Measurements from ENCODE around the gene COL4A2.

Gene COL4A2

GRCh38 chr13:110336108-110336507 is 29.0 kb downstream of the COL4A2 start:
- Histone ChIP-seq H3K4me3 (ENCODE audit: insufficient read length, low read depth) (no peak overlapping the region), H3K9ac (ENCODE audit: insufficient read length, low read depth) (no peak overlapping the region), H3K9me3 (ENCODE audit: insufficient read depth, low read length) (no peaks in the 10 kb centered on the region; the same call in 1 of the 2 replicates), H3K36me3 (ENCODE audit: insufficient read depth, insufficient read length, low read length) (peaks cover 15% of the 10 kb centered on the region), H3K27me3 (ENCODE audit: insufficient read depth, insufficient read length) (no peaks in the 10 kb centered on the region), H3K4me1 (ENCODE audit: insufficient read depth, insufficient read length) (peaks cover 3% of the 10 kb centered on the region)
- DNase-seq (ENCODE audit: low read depth, low spot score): no peak
- TF ChIP-seq YY1 (IDR thresholded peaks at IDR 0.05; ENCODE audit: insufficient read depth, insufficient read length) (no peak), SUZ12 (IDR thresholded peaks at IDR 0.05; ENCODE audit: extremely low read depth, insufficient read depth, insufficient read length) (no peak), ZNF274 (IDR thresholded peaks at IDR 0.05; ENCODE audit: low read depth, low read length) (no peak)

- Histone ChIP-seq H3K9me3 (ENCODE audit: insufficient read depth, low read length) (no peaks in the 10 kb centered on the region; the same call in 1 of the 2 replicates), H3K4me3 (ENCODE audit: insufficient read length, low read depth) (no peak overlapping the region), H3K36me3 (ENCODE audit: insufficient read depth, insufficient read length, low read length) (peaks cover 16% of the 10 kb centered on the region), H3K9ac (ENCODE audit: insufficient read length, low read depth) (no peak overlapping the region), H3K4me1 (ENCODE audit: insufficient read depth, insufficient read length) (peaks cover 5% of the 10 kb centered on the region), H3K27me3 (ENCODE audit: insufficient read depth, insufficient read length) (no peaks in the 10 kb centered on the region)
- TF ChIP-seq SUZ12 (IDR thresholded peaks at IDR 0.05; ENCODE audit: extremely low read depth, insufficient read depth, insufficient read length) (no peak), ZNF274 (IDR thresholded peaks at IDR 0.05; ENCODE audit: low read depth, low read length) (no peak), YY1 (IDR thresholded peaks at IDR 0.05; ENCODE audit: insufficient read depth, insufficient read length) (no peak)
- no peak for DNase-seq (ENCODE audit: low read depth, low spot score)
Measured at GRCh38 chr13:110336681-110337080, 29.6 kb downstream of the COL4A2 start.

GRCh38 chr13:110337247-110337646 is 30.2 kb downstream of the COL4A2 start:
- H3K4me3 ChIP-seq (ENCODE audit: insufficient read length, low read depth): no peak overlapping the region
- H3K27me3 ChIP-seq (ENCODE audit: insufficient read depth, insufficient read length): no peaks in the 10 kb centered on the region
- no peak for DNase-seq (ENCODE audit: low read depth, low spot score)
- peaks cover 16% of the 10 kb centered on the region for H3K36me3 ChIP-seq (ENCODE audit: insufficient read depth, insufficient read length, low read length)
- TF ChIP-seq YY1 (IDR thresholded peaks at IDR 0.05; ENCODE audit: insufficient read depth, insufficient read length) (no peak), ZNF274 (IDR thresholded peaks at IDR 0.05; ENCODE audit: low read depth, low read length) (no peak), SUZ12 (IDR thresholded peaks at IDR 0.05; ENCODE audit: extremely low read depth, insufficient read depth, insufficient read length) (no peak)
- no peak overlapping the region for H3K9ac ChIP-seq (ENCODE audit: insufficient read length, low read depth)
- no peaks in the 10 kb centered on the region; the same call in 1 of the 2 replicates for H3K9me3 ChIP-seq (ENCODE audit: insufficient read depth, low read length)
- H3K4me1 ChIP-seq (ENCODE audit: insufficient read depth, insufficient read length): peaks cover 5% of the 10 kb centered on the region

GRCh38 chr13:110338441-110339101 is 31.5 kb downstream of the COL4A2 start:
- DNase-seq (ENCODE audit: low read depth, low spot score): no peak
- TF ChIP-seq ZNF274 (IDR thresholded peaks at IDR 0.05; ENCODE audit: low read depth, low read length) (no peak), SUZ12 (IDR thresholded peaks at IDR 0.05; ENCODE audit: extremely low read depth, insufficient read depth, insufficient read length) (no peak), YY1 (IDR thresholded peaks at IDR 0.05; ENCODE audit: insufficient read depth, insufficient read length) (no peak)
- Histone ChIP-seq H3K4me1 (ENCODE audit: insufficient read depth, insufficient read length) (peaks cover 5% of the 10 kb centered on the region), H3K36me3 (ENCODE audit: insufficient read depth, insufficient read length, low read length) (peaks cover 20% of the 10 kb centered on the region), H3K9me3 (ENCODE audit: insufficient read depth, low read length) (no peaks in the 10 kb centered on the region; the same call in 1 of the 2 replicates), H3K27me3 (ENCODE audit: insufficient read depth, insufficient read length) (no peaks in the 10 kb centered on the region), H3K9ac (ENCODE audit: insufficient read length, low read depth) (peak overlapping the region; percentile 10), H3K4me3 (ENCODE audit: insufficient read length, low read depth) (no peak overlapping the region)

- TF ChIP-seq SUZ12 (IDR thresholded peaks at IDR 0.05; ENCODE audit: extremely low read depth, insufficient read depth, insufficient read length) (no peak), ZNF274 (IDR thresholded peaks at IDR 0.05; ENCODE audit: low read depth, low read length) (no peak), YY1 (IDR thresholded peaks at IDR 0.05; ENCODE audit: insufficient read depth, insufficient read length) (no peak)
- Histone ChIP-seq H3K27me3 (ENCODE audit: insufficient read depth, insufficient read length) (no peaks in the 10 kb centered on the region), H3K9ac (ENCODE audit: insufficient read length, low read depth) (no peak overlapping the region), H3K4me1 (ENCODE audit: insufficient read depth, insufficient read length) (peaks cover 5% of the 10 kb centered on the region), H3K9me3 (ENCODE audit: insufficient read depth, low read length) (no peaks in the 10 kb centered on the region; the same call in none of the 2 replicates), H3K4me3 (ENCODE audit: insufficient read length, low read depth) (no peak overlapping the region), H3K36me3 (ENCODE audit: insufficient read depth, insufficient read length, low read length) (peaks cover 17% of the 10 kb centered on the region)
- DNase-seq (ENCODE audit: low read depth, low spot score): no peak
Measured at GRCh38 chr13:110339263-110339662, 32.2 kb downstream of the COL4A2 start.

GRCh38 chr13:110339975-110340550 is 33.0 kb downstream of the COL4A2 start:
- no peak for TF ChIP-seq YY1 (IDR thresholded peaks at IDR 0.05; ENCODE audit: insufficient read depth, insufficient read length)
- no peak for TF ChIP-seq SUZ12 (IDR thresholded peaks at IDR 0.05; ENCODE audit: extremely low read depth, insufficient read depth, insufficient read length)
- TF ChIP-seq ZNF274 (IDR thresholded peaks at IDR 0.05; ENCODE audit: low read depth, low read length): no peak
- H3K9me3 ChIP-seq (ENCODE audit: insufficient read depth, low read length): no peaks in the 10 kb centered on the region; the same call in 1 of the 2 replicates
- H3K4me1 ChIP-seq (ENCODE audit: insufficient read depth, insufficient read length): peaks cover 5% of the 10 kb centered on the region
- H3K36me3 ChIP-seq (ENCODE audit: insufficient read depth, insufficient read length, low read length): peaks cover 15% of the 10 kb centered on the region
- no peak overlapping the region for H3K9ac ChIP-seq (ENCODE audit: insufficient read length, low read depth)
- no peaks in the 10 kb centered on the region for H3K27me3 ChIP-seq (ENCODE audit: insufficient read depth, insufficient read length)
- H3K4me3 ChIP-seq (ENCODE audit: insufficient read length, low read depth): no peak overlapping the region
- DNase-seq (ENCODE audit: low read depth, low spot score): no peak

- peaks cover 19% of the 10 kb centered on the region for H3K36me3 ChIP-seq (ENCODE audit: insufficient read depth, insufficient read length, low read length)
- H3K9me3 ChIP-seq (ENCODE audit: insufficient read depth, low read length): no peaks in the 10 kb centered on the region; the same call in 1 of the 2 replicates
- H3K4me1 ChIP-seq (ENCODE audit: insufficient read depth, insufficient read length): peaks cover 5% of the 10 kb centered on the region
- DNase-seq (ENCODE audit: low read depth, low spot score): no peak
- TF ChIP-seq YY1 (IDR thresholded peaks at IDR 0.05; ENCODE audit: insufficient read depth, insufficient read length): no peak
- no peak for TF ChIP-seq ZNF274 (IDR thresholded peaks at IDR 0.05; ENCODE audit: low read depth, low read length)
- no peak for TF ChIP-seq SUZ12 (IDR thresholded peaks at IDR 0.05; ENCODE audit: extremely low read depth, insufficient read depth, insufficient read length)
- H3K4me3 ChIP-seq (ENCODE audit: insufficient read length, low read depth): no peak overlapping the region
- no peaks in the 10 kb centered on the region for H3K27me3 ChIP-seq (ENCODE audit: insufficient read depth, insufficient read length)
- no peak overlapping the region for H3K9ac ChIP-seq (ENCODE audit: insufficient read length, low read depth)
Measured at GRCh38 chr13:110340812-110341444, 33.8 kb downstream of the COL4A2 start.
